ENCODE results near the gene SP3. TPM values are rescaled to one million over a fixed set of nuclear protein-coding genes. Genes with fewer than 3 reads are reported as not detected.

SP3 gene
- total and polyA plus RNA-seq, 2 donors (not counting 1 experiment from before 2014, with no cell fraction given) = 64.1 to 124 TPM

DNA sequence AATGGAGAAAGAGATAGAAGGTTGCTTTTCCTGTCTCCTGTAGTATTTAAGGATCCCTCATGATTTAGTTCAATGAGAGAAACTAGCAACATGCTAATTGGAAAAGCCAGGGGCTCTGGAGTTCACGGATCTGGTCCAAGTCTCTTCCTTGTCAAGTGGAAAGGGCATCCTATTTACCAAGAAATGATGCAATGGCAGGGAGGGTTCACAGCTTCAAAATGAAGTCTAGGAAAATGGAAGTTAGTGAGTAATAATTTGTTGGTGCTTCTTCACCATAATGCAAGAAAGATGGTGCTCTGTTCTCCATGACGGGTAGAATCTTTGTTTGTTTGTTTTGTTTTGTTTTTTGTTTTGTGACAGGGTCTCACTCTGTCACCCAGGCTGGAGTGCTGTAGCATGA is 34.6 kb upstream of the SP3 start:
- H3K9me3 ChIP-seq (ENCODE audit: control insufficient read depth, insufficient read depth, low read depth, low read length) = no peaks in the 10 kb centered on the region
- no peak overlapping the region for H3K4me2 ChIP-seq (ENCODE audit: extremely low read depth, insufficient read depth, low read length)
- H4K20me1 ChIP-seq (ENCODE audit: control insufficient read depth, extremely low read depth, insufficient read depth, low read length) = no peaks in the 10 kb centered on the region
- H3K4me3 ChIP-seq (replicated peaks in 1 of 4; ENCODE audit: control extremely low read depth in 1 of 4, insufficient read depth in 1 of 4, low read depth in 3 of 4, low read length in 4 of 4) = no peak overlapping the region
- H3K36me3 ChIP-seq (ENCODE audit: control insufficient read depth, insufficient read depth, low read length) = no peaks in the 10 kb centered on the region
- DNase-seq (ENCODE audit: low read depth in 2 of 2) = no peak
- TF ChIP-seq, protein P1, sequence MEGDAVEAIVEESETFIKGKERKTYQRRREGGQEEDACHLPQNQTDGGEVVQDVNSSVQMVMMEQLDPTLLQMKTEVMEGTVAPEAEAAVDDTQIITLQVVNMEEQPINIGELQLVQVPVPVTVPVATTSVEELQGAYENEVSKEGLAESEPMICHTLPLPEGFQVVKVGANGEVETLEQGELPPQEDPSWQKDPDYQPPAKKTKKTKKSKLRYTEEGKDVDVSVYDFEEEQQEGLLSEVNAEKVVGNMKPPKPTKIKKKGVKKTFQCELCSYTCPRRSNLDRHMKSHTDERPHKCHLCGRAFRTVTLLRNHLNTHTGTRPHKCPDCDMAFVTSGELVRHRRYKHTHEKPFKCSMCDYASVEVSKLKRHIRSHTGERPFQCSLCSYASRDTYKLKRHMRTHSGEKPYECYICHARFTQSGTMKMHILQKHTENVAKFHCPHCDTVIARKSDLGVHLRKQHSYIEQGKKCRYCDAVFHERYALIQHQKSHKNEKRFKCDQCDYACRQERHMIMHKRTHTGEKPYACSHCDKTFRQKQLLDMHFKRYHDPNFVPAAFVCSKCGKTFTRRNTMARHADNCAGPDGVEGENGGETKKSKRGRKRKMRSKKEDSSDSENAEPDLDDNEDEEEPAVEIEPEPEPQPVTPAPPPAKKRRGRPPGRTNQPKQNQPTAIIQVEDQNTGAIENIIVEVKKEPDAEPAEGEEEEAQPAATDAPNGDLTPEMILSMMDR (conservative IDR thresholded peaks at IDR 0.05 in 1 of 2, IDR thresholded peaks at IDR 0.05 in 1 of 2; ENCODE audit: low read depth in 1 of 2, low read length in 2 of 2) = no peak
- TF ChIP-seq EZH2 (IDR thresholded peaks at IDR 0.05; ENCODE audit: low read length, missing control alignments) = no peak
- peaks cover 4% of the 10 kb centered on the region for H3K27me3 ChIP-seq (ENCODE audit: control insufficient read depth, insufficient read depth, low read length)
- H3K27ac ChIP-seq (ENCODE audit: insufficient read depth, low read length) = no peak overlapping the region
- no peak overlapping the region for H2AFZ ChIP-seq (ENCODE audit: low read length)
- H3K4me1 ChIP-seq (ENCODE audit: control insufficient read depth, extremely low read depth, insufficient read depth, low read length) = peaks cover 2% of the 10 kb centered on the region
- H3K9ac ChIP-seq (ENCODE audit: insufficient read depth, low read length) = no peak overlapping the region
- H3K79me2 ChIP-seq (ENCODE audit: control insufficient read depth, insufficient read depth, low read length) = no peaks in the 10 kb centered on the region

- Histone ChIP-seq H2AFZ (ENCODE audit: low read length) (no peak overlapping the region), H3K27ac (ENCODE audit: insufficient read depth, low read length) (no peak overlapping the region), H4K20me1 (ENCODE audit: control insufficient read depth, extremely low read depth, insufficient read depth, low read length) (no peaks in the 10 kb centered on the region)
Measured at GRCh38 chr2:173999272-173999671, 34.1 kb upstream of the SP3 start.

GRCh38 chr2:173998386-173998785 is 33.2 kb upstream of the SP3 start:
- peaks cover 8% of the 10 kb centered on the region for H3K27me3 ChIP-seq (ENCODE audit: control insufficient read depth, insufficient read depth, low read length)
- DNase-seq (ENCODE audit: low read depth in 2 of 2) = no peak
- no peak overlapping the region for H3K4me2 ChIP-seq (ENCODE audit: extremely low read depth, insufficient read depth, low read length)
- H3K79me2 ChIP-seq (ENCODE audit: control insufficient read depth, insufficient read depth, low read length) = no peaks in the 10 kb centered on the region
- no peak for TF ChIP-seq EZH2 (IDR thresholded peaks at IDR 0.05; ENCODE audit: low read length, missing control alignments)
- TF ChIP-seq, protein P1 (conservative IDR thresholded peaks at IDR 0.05 in 1 of 2, IDR thresholded peaks at IDR 0.05 in 1 of 2; ENCODE audit: low read depth in 1 of 2, low read length in 2 of 2) = no peak
- no peak overlapping the region for H2AFZ ChIP-seq (ENCODE audit: low read length)
- H3K27ac ChIP-seq (ENCODE audit: insufficient read depth, low read length) = no peak overlapping the region
- H3K4me3 ChIP-seq (replicated peaks in 1 of 4; ENCODE audit: control extremely low read depth in 1 of 4, insufficient read depth in 1 of 4, low read depth in 3 of 4, low read length in 4 of 4) = no peak overlapping the region
- no peak overlapping the region for H3K9ac ChIP-seq (ENCODE audit: insufficient read depth, low read length)
- H3K4me1 ChIP-seq (ENCODE audit: control insufficient read depth, extremely low read depth, insufficient read depth, low read length) = peaks cover 2% of the 10 kb centered on the region
- H3K9me3 ChIP-seq (ENCODE audit: control insufficient read depth, insufficient read depth, low read depth, low read length) = no peaks in the 10 kb centered on the region
- no peaks in the 10 kb centered on the region for H4K20me1 ChIP-seq (ENCODE audit: control insufficient read depth, extremely low read depth, insufficient read depth, low read length)
- H3K36me3 ChIP-seq (ENCODE audit: control insufficient read depth, insufficient read depth, low read length) = no peaks in the 10 kb centered on the region

More at GRCh38 chr2:173999272-173999671, 34.1 kb upstream of the SP3 start:
- H3K36me3 ChIP-seq (ENCODE audit: control insufficient read depth, insufficient read depth, low read length) = no peaks in the 10 kb centered on the region
- TF ChIP-seq EZH2 (IDR thresholded peaks at IDR 0.05; ENCODE audit: low read length, missing control alignments) = no peak
- TF ChIP-seq, protein P1 (conservative IDR thresholded peaks at IDR 0.05 in 1 of 2, IDR thresholded peaks at IDR 0.05 in 1 of 2; ENCODE audit: low read depth in 1 of 2, low read length in 2 of 2) = no peak
- no peaks in the 10 kb centered on the region for H3K79me2 ChIP-seq (ENCODE audit: control insufficient read depth, insufficient read depth, low read length)
- no peak overlapping the region for H3K4me3 ChIP-seq (replicated peaks in 1 of 4; ENCODE audit: control extremely low read depth in 1 of 4, insufficient read depth in 1 of 4, low read depth in 3 of 4, low read length in 4 of 4)
- H3K9ac ChIP-seq (ENCODE audit: insufficient read depth, low read length) = no peak overlapping the region
- no peaks in the 10 kb centered on the region for H3K9me3 ChIP-seq (ENCODE audit: control insufficient read depth, insufficient read depth, low read depth, low read length)
- peak in 1 of 2 donors; percentile 27 for DNase-seq (ENCODE audit: low read depth in 2 of 2)
- peaks cover 2% of the 10 kb centered on the region for H3K4me1 ChIP-seq (ENCODE audit: control insufficient read depth, extremely low read depth, insufficient read depth, low read length)
- no peak overlapping the region for H3K4me2 ChIP-seq (ENCODE audit: extremely low read depth, insufficient read depth, low read length)
- H3K27me3 ChIP-seq (ENCODE audit: control insufficient read depth, insufficient read depth, low read length) = peaks cover 8% of the 10 kb centered on the region

Data from fibroblast of lung (primary cell).